GM21717 (cell line): Measurements from ENCODE around the gene DOHH.
A peak's percentile ranks its signal among the peaks of the same experiment; 100 is the strongest.

Experiments used
- ATAC-seq: cut with Tn5 transposase; IDR thresholded peaks from one replicate; pipeline ENCODE4 v1.9.1; 2021; ENCODE audit warnings: mild to moderate bottlenecking, moderate library complexity; ENCODE audit not compliant: unreplicated experiment

DOHH gene

GRCh38 chr19:3505598-3506383, 5.3 kb upstream of the DOHH start, which contains the start of gene FZR1:
Gene FZR1, plus strand, starts transcription at chr19:3506311. Its CDS starts 16,679 bp downstream, at chr19:3522990.
- peak; percentile 66 for ATAC-seq

GRCh38 chr19:3504735-3505134, 4.3 kb upstream of the DOHH start:
- ATAC-seq, result no peak

- no peak for ATAC-seq
These were observed 2.6 kb upstream of the DOHH start for GRCh38 chr19:3503036-3503572.

- ATAC-seq, result no peak
These were observed 1.3 kb upstream of the DOHH start for GRCh38 chr19:3501780-3502179.

GRCh38 chr19:3499738-3500428, 591 bp downstream of the DOHH start:
- ATAC-seq, result no peak

- no peak for ATAC-seq
These were observed 2.5 kb downstream of the DOHH start for GRCh38 chr19:3497757-3498520.

- ATAC-seq, result no peak
These were observed 3.8 kb downstream of the DOHH start for GRCh38 chr19:3496392-3497273.

- no peak for ATAC-seq
These were observed 5.9 kb downstream of the DOHH start for GRCh38 chr19:3494559-3494958.

GRCh38 chr19:3494051-3494450, 6.4 kb downstream of the DOHH start:
- no peak for ATAC-seq

GRCh38 chr19:3493651-3494050, 6.8 kb downstream of the DOHH start:
- no peak for ATAC-seq

- ATAC-seq, result no peak
These were observed 7.6 kb downstream of the DOHH start for GRCh38 chr19:3492919-3493318.

- ATAC-seq, result no peak
These were observed 8.2 kb downstream of the DOHH start for GRCh38 chr19:3492131-3492839.

- ATAC-seq, result no peak
These were observed 8.9 kb downstream of the DOHH start for GRCh38 chr19:3491396-3492119.

GRCh38 chr19:3483226-3483628, 17.2 kb downstream of the DOHH start, which contains the start of gene SMIM44:
Gene SMIM44, minus strand, starts transcription at chr19:3483441. Its CDS starts 38 bp downstream, at chr19:3483403.
- no peak for ATAC-seq

- ATAC-seq, result no peak
These were observed 17.8 kb downstream of the DOHH start for GRCh38 chr19:3482507-3483225.

GRCh38 chr19:3481241-3482090, 19.0 kb downstream of the DOHH start:
- ATAC-seq, result no peak

GRCh38 chr19:3480383-3481091, 19.9 kb downstream of the DOHH start, which contains the start of gene SMIM24:
Gene SMIM24, minus strand, starts transcription at chr19:3480525. Its CDS starts 62 bp downstream, at chr19:3480463.
- no peak for ATAC-seq
